ENCODE measurements around the gene SH2D3C. TPM values are rescaled to one million over a fixed set of nuclear protein-coding genes. Genes with fewer than 3 reads are reported as not detected.

Gene SH2D3C
- total RNA-seq, 1 donor from 2014 or later, result 5.8 TPM

DNA sequence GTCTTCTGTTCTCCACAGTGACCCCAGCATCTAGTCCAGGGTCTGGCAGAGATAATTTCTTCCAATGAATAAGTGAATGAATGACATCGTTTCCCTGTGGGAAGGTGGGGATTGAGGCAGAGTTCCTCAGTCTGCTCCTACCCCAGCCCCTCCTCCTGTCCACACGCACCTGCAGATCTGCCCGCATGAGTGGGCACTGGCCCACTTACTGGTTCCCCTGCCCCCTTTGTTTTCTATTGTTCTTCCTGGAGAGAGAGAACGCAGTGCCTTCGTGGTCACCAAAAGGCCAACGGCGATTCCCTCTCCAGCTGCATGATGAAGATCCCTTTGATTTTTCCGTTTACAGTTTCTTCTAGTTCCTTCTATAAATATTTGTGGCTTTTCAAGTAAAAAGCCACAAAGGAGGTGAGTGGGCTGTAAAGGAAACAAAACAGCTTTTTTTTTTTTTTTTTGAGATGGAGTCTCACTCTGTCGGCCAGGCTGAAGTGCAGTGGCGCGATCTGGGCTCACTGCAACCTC, 18.4 kb upstream of the SH2D3C start:
- FAIRE-seq, result no peak
- H2AFZ ChIP-seq (ENCODE audit: low read depth, low read length), result no peak overlapping the region
- H3K36me3 ChIP-seq (ENCODE audit: insufficient read depth, low read length), result peaks cover 10% of the 10 kb centered on the region
- no peaks in the 10 kb centered on the region for H3K27me3 ChIP-seq (ENCODE audit: insufficient read depth, low read length)
- peak; percentile 63 for DNase-seq (ENCODE audit: low read depth)
- H4K20me1 ChIP-seq (ENCODE audit: insufficient read depth, low read length), result peaks cover 40% of the 10 kb centered on the region
- H3K4me2 ChIP-seq (ENCODE audit: low read length), result peak overlapping the region; percentile 33
- peaks cover 3% of the 10 kb centered on the region for H3K36me3 Mint-ChIP-seq (ENCODE audit: low read depth, unreplicated experiment)
- H3K27ac ChIP-seq (ENCODE audit: low read depth, low read length), result no peak overlapping the region
- no peak overlapping the region for H3K9ac ChIP-seq (ENCODE audit: low read length)
- no peak overlapping the region for H3K27ac Mint-ChIP-seq (ENCODE audit: unreplicated experiment)
- H3K4me1 Mint-ChIP-seq (ENCODE audit: low read depth, unreplicated experiment), result peaks cover 9% of the 10 kb centered on the region
- no peaks in the 10 kb centered on the region for H3K79me2 ChIP-seq (ENCODE audit: insufficient read depth, low read length)
- H3K4me3 ChIP-seq (ENCODE audit: insufficient read depth, low read depth, low read length), result no peak overlapping the region
- no peak for TF ChIP-seq EZH2 (IDR thresholded peaks at IDR 0.05; ENCODE audit: insufficient read depth, low read length)
- TF ChIP-seq, protein P1, sequence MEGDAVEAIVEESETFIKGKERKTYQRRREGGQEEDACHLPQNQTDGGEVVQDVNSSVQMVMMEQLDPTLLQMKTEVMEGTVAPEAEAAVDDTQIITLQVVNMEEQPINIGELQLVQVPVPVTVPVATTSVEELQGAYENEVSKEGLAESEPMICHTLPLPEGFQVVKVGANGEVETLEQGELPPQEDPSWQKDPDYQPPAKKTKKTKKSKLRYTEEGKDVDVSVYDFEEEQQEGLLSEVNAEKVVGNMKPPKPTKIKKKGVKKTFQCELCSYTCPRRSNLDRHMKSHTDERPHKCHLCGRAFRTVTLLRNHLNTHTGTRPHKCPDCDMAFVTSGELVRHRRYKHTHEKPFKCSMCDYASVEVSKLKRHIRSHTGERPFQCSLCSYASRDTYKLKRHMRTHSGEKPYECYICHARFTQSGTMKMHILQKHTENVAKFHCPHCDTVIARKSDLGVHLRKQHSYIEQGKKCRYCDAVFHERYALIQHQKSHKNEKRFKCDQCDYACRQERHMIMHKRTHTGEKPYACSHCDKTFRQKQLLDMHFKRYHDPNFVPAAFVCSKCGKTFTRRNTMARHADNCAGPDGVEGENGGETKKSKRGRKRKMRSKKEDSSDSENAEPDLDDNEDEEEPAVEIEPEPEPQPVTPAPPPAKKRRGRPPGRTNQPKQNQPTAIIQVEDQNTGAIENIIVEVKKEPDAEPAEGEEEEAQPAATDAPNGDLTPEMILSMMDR (IDR thresholded peaks at IDR 0.05; ENCODE audit: insufficient read depth, low read depth, low read length), result no peak
- no peaks in the 10 kb centered on the region for H3K27me3 Mint-ChIP-seq (ENCODE audit: low read depth, unreplicated experiment)
- peaks cover 20% of the 10 kb centered on the region for H3K4me1 ChIP-seq (ENCODE audit: insufficient read depth, low read length)
- H3K9me3 Mint-ChIP-seq (ENCODE audit: unreplicated experiment), result no peaks in the 10 kb centered on the region
- H3K4me3 Mint-ChIP-seq (ENCODE audit: unreplicated experiment), result no peak overlapping the region
- no peaks in the 10 kb centered on the region for H3K9me3 ChIP-seq (ENCODE audit: insufficient read depth, low read depth, low read length)

DNA sequence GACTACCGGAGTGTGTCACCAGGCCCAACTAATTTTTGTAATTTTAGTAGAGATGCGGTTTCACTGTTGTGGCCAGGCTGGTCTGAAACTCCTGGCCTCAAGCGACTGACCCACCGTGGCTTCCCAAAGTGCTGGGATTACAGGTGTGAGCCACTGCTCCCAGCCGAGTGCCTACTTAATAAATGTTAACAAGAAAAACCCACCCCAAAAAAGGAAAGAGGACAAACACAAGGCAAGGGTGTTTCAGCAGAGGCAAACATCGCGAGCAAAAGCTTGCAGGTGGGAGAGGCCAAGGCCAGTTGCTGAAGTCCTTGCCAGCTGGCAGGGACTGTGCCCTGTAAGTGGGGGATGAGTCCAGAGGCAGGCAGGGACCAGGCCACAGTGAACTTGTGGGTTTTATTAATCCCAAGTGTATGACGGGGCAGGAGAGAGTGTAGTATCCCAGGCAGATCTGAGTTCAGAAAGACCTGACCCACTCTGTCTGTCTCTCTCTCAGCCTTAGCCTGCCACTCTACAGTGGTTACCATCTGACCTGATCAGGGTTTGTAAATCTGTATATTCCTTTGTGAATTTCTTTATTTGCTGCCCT, 17.9 kb upstream of the SH2D3C start:
- Histone ChIP-seq H3K27me3 (ENCODE audit: insufficient read depth, low read length) (no peaks in the 10 kb centered on the region), H2AFZ (ENCODE audit: low read depth, low read length) (no peak overlapping the region), H3K27ac (ENCODE audit: low read depth, low read length) (no peak overlapping the region), H3K4me2 (ENCODE audit: low read length) (peak overlapping the region; percentile 33), H3K4me3 (ENCODE audit: insufficient read depth, low read depth, low read length) (no peak overlapping the region), H3K79me2 (ENCODE audit: insufficient read depth, low read length) (no peaks in the 10 kb centered on the region), H4K20me1 (ENCODE audit: insufficient read depth, low read length) (peaks cover 45% of the 10 kb centered on the region), H3K36me3 (ENCODE audit: insufficient read depth, low read length) (peaks cover 10% of the 10 kb centered on the region), H3K4me1 (ENCODE audit: insufficient read depth, low read length) (peaks cover 20% of the 10 kb centered on the region), H3K9ac (ENCODE audit: low read length) (no peak overlapping the region), H3K9me3 (ENCODE audit: insufficient read depth, low read depth, low read length) (no peaks in the 10 kb centered on the region)
- H3K4me3 Mint-ChIP-seq (ENCODE audit: unreplicated experiment), result no peak overlapping the region
- H3K4me1 Mint-ChIP-seq (ENCODE audit: low read depth, unreplicated experiment), result peaks cover 9% of the 10 kb centered on the region
- no peak for TF ChIP-seq EZH2 (IDR thresholded peaks at IDR 0.05; ENCODE audit: insufficient read depth, low read length)
- TF ChIP-seq, protein P1 (IDR thresholded peaks at IDR 0.05; ENCODE audit: insufficient read depth, low read depth, low read length), result no peak
- DNase-seq (ENCODE audit: low read depth), result peak; percentile 41
- H3K27ac Mint-ChIP-seq (ENCODE audit: unreplicated experiment), result no peak overlapping the region
- no peaks in the 10 kb centered on the region for H3K27me3 Mint-ChIP-seq (ENCODE audit: low read depth, unreplicated experiment)
- H3K36me3 Mint-ChIP-seq (ENCODE audit: low read depth, unreplicated experiment), result peaks cover 3% of the 10 kb centered on the region
- no peak for FAIRE-seq
- no peaks in the 10 kb centered on the region for H3K9me3 Mint-ChIP-seq (ENCODE audit: unreplicated experiment)

Measured in astrocyte (in vitro differentiated cells and primary cell).